OCI-LY7 (cell line): ENCODE results near the gene SF3B6. TPM values are rescaled to one million over a fixed set of nuclear protein-coding genes. Genes with fewer than 3 reads are reported as not detected.

Experiments used
- Bru-seq: library from RNA; stranded (reverse); fragments of 400-500 nt; gene quantifications from one replicate; lab custom pipeline; 2021; lab: Mats Ljungman, UMichigan
- BruChase-seq, 2 experiments: library from RNA; stranded (reverse); fragments of 400-500 nt; gene quantifications; one replicate each; lab custom pipeline; 2021; lab: Mats Ljungman, UMichigan
- BruUV-seq: library from RNA; stranded (reverse); fragments of 400-500 nt; replicated peaks from 2 replicates; lab custom pipeline; 2021; lab: Mats Ljungman, UMichigan
- CTCF ChIA-PET: fragments of 300-600 bp; sonication (Branson Sonifier 250); formaldehyde crosslinking; loops from one replicate; lab custom pipeline; 2022; ENCODE audit warnings: antibody characterized with exemption; ENCODE audit not compliant: unreplicated experiment; lab: Charles Lee
- POLR2A ChIA-PET: fragments of 300-600 bp; sonication (Branson Sonifier 250); formaldehyde crosslinking; loops from one replicate; lab custom pipeline; 2022; ENCODE audit warnings: antibody characterized with exemption; lab: Charles Lee
- DNase-seq: peaks from one replicate; pipeline ENCODE4 v3.0.0-alpha.2; 2015; ENCODE audit warnings: low spot score
- H2AFZ ChIP-seq: fragments of 200-600 bp; sonication (generic), shearing (Covaris generic); 2 replicates; pipeline ENCODE4 v1.6.1; 2014; ENCODE audit warnings: mild to moderate bottlenecking, antibody characterized with exemption, low read length, moderate library complexity
- H3K27ac ChIP-seq: fragments of 200-600 bp; sonication (generic); 2 replicates; pipeline ENCODE4 v1.5.1; 2014; ENCODE audit warnings: mixed run types, low read depth, mild to moderate bottlenecking, moderate library complexity, low read length, inconsistent platforms; ENCODE audit not compliant: poor library complexity, severe bottlenecking
- H3K36me3 ChIP-seq: fragments of 200-600 bp; sonication (generic); 2 replicates; pipeline ENCODE4 v1.6.1; 2014; ENCODE audit warnings: mild to moderate bottlenecking, antibody characterized with exemption, low read length, moderate library complexity, mixed read lengths; ENCODE audit not compliant: insufficient read depth
- H3K4me1 ChIP-seq: fragments of 200-600 bp; sonication (generic); 2 replicates; pipeline ENCODE4 v1.5.1; 2014; ENCODE audit warnings: mild to moderate bottlenecking, low read length; ENCODE audit not compliant: insufficient read depth, poor library complexity, severe bottlenecking
- H3K4me2 ChIP-seq: fragments of 200-600 bp; sonication (generic); 2 replicates; pipeline ENCODE4 v1.6.1; 2014; ENCODE audit warnings: mild to moderate bottlenecking, low read length
- H3K4me3 ChIP-seq: fragments of 200-600 bp; sonication (generic); 2 replicates; pipeline ENCODE4 v1.5.1; 2014; ENCODE audit warnings: mild to moderate bottlenecking, low read depth, low read length; ENCODE audit not compliant: poor library complexity, severe bottlenecking
- H3K79me2 ChIP-seq: fragments of 200-600 bp; sonication (generic); 2 replicates; pipeline ENCODE4 v1.6.1; 2016; ENCODE audit warnings: low read depth, mild to moderate bottlenecking, low read length, moderate library complexity, mixed read lengths; ENCODE audit not compliant: insufficient read depth
- H3K9me2 ChIP-seq: fragments of 200-600 bp; sonication (generic); 2 replicates; pipeline ENCODE4 v1.6.1; 2016; ENCODE audit warnings: mild to moderate bottlenecking, low read length, mixed read lengths; ENCODE audit not compliant: insufficient read depth
- H3K9me3 ChIP-seq: fragments of 200-600 bp; sonication (generic); 2 replicates; pipeline ENCODE4 v1.6.1; 2014; ENCODE audit warnings: mild to moderate bottlenecking, mixed run types, low read length, mixed read lengths
- H4K20me1 ChIP-seq: fragments of 200-600 bp; sonication (generic); 2 replicates; pipeline ENCODE4 v1.6.1; 2014; ENCODE audit warnings: mild to moderate bottlenecking, antibody characterized with exemption, low read length, moderate library complexity, mixed read lengths; ENCODE audit not compliant: insufficient read depth
- EZH2phosphoT487 ChIP-seq: fragments of 200-600 bp; sonication (generic); IDR thresholded peaks from 2 replicates; pipeline ENCODE4 v1.6.1; 2018; ENCODE audit warnings: low read depth, borderline replicate concordance, mild to moderate bottlenecking, mixed run types, antibody characterized with exemption, low read length, moderate library complexity, mixed read lengths
- intact Hi-C: fragments of 100-400 bp; cut with micrococcal nuclease; formaldehyde crosslinking; loops from one replicate; pipeline ENCODE4 v1.10.0; 2022; ENCODE audit not compliant: unreplicated experiment
- long read RNA-seq: library from polyadenylated mRNA; stranded (forward); transcript quantifications from one replicate; pipeline ENCODE4 v2.0.0, GENCODE V29; 2022
- total RNA-seq, 2 experiments: library from RNA; depleted of rRNA in 1 of 2; stranded (reverse); fragments of >200 nt in 1 of 2; shearing (Covaris generic) in 1 of 2; gene quantifications; 2 replicates each; pipeline ENCODE4 v1.2.3, GENCODE V29; 2014 to 2022
- TF ChIP-seq, protein P1 (sequence below): fragments of 200-600 bp; sonication (generic); conservative IDR thresholded peaks from 2 replicates; pipeline ENCODE4 v1.5.1; 2014; ENCODE audit warnings: mild to moderate bottlenecking, antibody characterized with exemption, low read length, moderate library complexity, mixed read lengths

SF3B6 gene, protein sequence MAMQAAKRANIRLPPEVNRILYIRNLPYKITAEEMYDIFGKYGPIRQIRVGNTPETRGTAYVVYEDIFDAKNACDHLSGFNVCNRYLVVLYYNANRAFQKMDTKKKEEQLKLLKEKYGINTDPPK
- total RNA-seq (2014; rRNA removed; shearing (Covaris generic)), result 136 and 143 TPM in 2 replicates
- 108 and 112 TPM in 2 replicates for total RNA-seq (2022)
- percentile 88 among the genes with signal in this experiment for Bru-seq, nascent RNA
- BruChase-seq, experiment 1, labeled RNA remaining after a 6-hour chase, result percentile 94 among the genes with signal in this experiment
- percentile 80 among the genes with signal in this experiment for BruChase-seq, experiment 2, labeled RNA remaining after a 2-hour chase
- long read RNA-seq, transcript SF3B6-201 (4 exons, 770 nt), result major isoform, 118 of 123 reads
- long read RNA-seq, partial matches to known transcripts, result 4 of 123 reads
- long read RNA-seq, other reads (novel, unspliced or antisense), result 1 of 123 reads

GRCh38 chr2:24075915-24076848 lies at the start of gene SF3B6:
Gene SF3B6, minus strand, starts transcription at chr2:24076326. Its CDS starts 97 bp downstream, at chr2:24076229.
- DNase-seq, result peak; percentile 99
- no peaks in the 10 kb centered on the region for H3K9me3 ChIP-seq
- H3K27ac ChIP-seq, result peak within 1 kb of the TSS; percentile 54
- intact Hi-C loops, result loop anchor here (1.0 to 2.0 kb wide), 2 partner anchors 136 to 149 kb away; partner anchors contain the start of genes ATAD2B and UBXN2A
- CTCF ChIA-PET, result interaction anchor here (0.6 to 1.8 kb wide), 4 partner anchors 8 to 1436 kb away, joined by 3 to 10 read pairs (median 6); partner anchors contain the start of genes TP53I3 and WDCP
- peak within 1 kb of the TSS; percentile 85 for H3K4me2 ChIP-seq
- POLR2A ChIA-PET, result interaction anchor here (0.6 to 2.5 kb wide), 15 partner anchors 9 to 897 kb away, joined by 3 to 16 read pairs (median 4); partner anchors contain the start of genes ATAD2B and WDCP
- H3K9me2 ChIP-seq, result no peaks in the 10 kb centered on the region
- H2AFZ ChIP-seq, result peak within 1 kb of the TSS; percentile 73
- H3K79me2 ChIP-seq, result peaks cover 42% of the 10 kb centered on the region
- peaks cover 19% of the 10 kb centered on the region for H3K4me1 ChIP-seq
- peak within 1 kb of the TSS; percentile 80 for H3K4me3 ChIP-seq
- TF ChIP-seq EZH2phosphoT487, result no peak
- TF ChIP-seq, protein P1, sequence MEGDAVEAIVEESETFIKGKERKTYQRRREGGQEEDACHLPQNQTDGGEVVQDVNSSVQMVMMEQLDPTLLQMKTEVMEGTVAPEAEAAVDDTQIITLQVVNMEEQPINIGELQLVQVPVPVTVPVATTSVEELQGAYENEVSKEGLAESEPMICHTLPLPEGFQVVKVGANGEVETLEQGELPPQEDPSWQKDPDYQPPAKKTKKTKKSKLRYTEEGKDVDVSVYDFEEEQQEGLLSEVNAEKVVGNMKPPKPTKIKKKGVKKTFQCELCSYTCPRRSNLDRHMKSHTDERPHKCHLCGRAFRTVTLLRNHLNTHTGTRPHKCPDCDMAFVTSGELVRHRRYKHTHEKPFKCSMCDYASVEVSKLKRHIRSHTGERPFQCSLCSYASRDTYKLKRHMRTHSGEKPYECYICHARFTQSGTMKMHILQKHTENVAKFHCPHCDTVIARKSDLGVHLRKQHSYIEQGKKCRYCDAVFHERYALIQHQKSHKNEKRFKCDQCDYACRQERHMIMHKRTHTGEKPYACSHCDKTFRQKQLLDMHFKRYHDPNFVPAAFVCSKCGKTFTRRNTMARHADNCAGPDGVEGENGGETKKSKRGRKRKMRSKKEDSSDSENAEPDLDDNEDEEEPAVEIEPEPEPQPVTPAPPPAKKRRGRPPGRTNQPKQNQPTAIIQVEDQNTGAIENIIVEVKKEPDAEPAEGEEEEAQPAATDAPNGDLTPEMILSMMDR, result no peak
- no peaks in the 10 kb centered on the region for H4K20me1 ChIP-seq
- peaks cover 33% of the 10 kb centered on the region for H3K36me3 ChIP-seq
- TSS peak; percentile 81 for BruUV-seq

DNA sequence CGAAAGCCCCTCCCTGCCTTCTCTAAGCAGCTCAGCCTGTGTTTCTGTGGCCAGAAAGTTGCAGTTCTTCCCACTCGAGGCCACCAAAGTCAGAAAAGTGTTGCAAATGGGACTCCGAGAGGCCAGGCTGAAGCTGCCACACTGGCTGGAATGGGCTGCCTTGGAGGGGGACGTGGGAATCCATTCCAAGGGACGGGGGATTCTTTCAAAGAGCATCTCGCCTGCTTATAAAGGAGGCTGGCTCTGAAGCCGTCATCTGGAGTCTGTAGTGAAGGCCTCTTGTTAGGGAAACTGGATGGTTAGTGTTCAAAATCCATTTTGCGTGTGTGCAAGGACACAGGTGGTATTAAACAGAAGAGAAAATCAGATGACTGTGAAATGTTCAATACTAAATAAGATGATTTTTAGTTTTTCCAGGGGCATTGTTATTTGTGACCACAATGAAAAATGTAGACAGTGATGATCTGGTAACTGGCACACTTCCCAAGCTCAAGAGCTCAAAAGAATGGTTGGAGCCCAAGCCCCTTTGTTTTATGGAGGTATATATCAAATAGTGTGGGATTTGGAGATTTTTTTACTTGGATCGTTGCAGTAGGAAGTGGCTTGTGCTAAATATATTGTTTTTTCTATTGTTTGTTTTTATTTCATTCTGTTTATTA lies 47.9 kb upstream of the SF3B6 start:
- BruUV-seq, result no TSS peak
- no peaks in the 10 kb centered on the region for H4K20me1 ChIP-seq
- no peaks in the 10 kb centered on the region for H3K9me3 ChIP-seq
- DNase-seq, result no peak
- H3K4me3 ChIP-seq, result no peak overlapping the region
- POLR2A ChIA-PET, result no interaction called here
- H3K36me3 ChIP-seq, result no peaks in the 10 kb centered on the region; the same call in 1 of the 2 replicates
- H3K79me2 ChIP-seq, result no peaks in the 10 kb centered on the region
- no peaks in the 10 kb centered on the region for H3K9me2 ChIP-seq
- CTCF ChIA-PET, result no interaction called here
- peak overlapping the region; percentile 51; the same call in 1 of the 2 replicates for H3K4me2 ChIP-seq
- no peak overlapping the region for H2AFZ ChIP-seq
- H3K4me1 ChIP-seq, result no peaks in the 10 kb centered on the region
- TF ChIP-seq, protein P1, result no peak
- TF ChIP-seq EZH2phosphoT487, result no peak
- H3K27ac ChIP-seq, result no peak overlapping the region
- intact Hi-C loops, result no loop called here
